MG63 (cell line): Measurements from ENCODE around the gene SLC15A3. TPM values are rescaled to one million over a fixed set of nuclear protein-coding genes. Genes with fewer than 3 reads are reported as not detected.
A peak's percentile ranks its signal among the peaks of the same experiment; 100 is the strongest.

Experiments used
- DNase-seq: peaks from one replicate; pipeline ENCODE4 v3.0.0-alpha.2; 2020
- H3K27me3 ChIP-seq: fragments of 250-450 bp; sonication (Bioruptor Pico); 2 replicates; pipeline ENCODE4 v1.5.1; 2020; ENCODE audit warnings: mild to moderate bottlenecking, moderate library complexity
- H3K36me3 ChIP-seq: fragments of 250-450 bp; sonication (Bioruptor Pico); 2 replicates; pipeline ENCODE4 v1.5.1; 2020; ENCODE audit warnings: mild to moderate bottlenecking, moderate library complexity
- H3K4me3 ChIP-seq: fragments of 250-450 bp; sonication (Bioruptor Pico); 2 replicates; pipeline ENCODE4 v1.5.1; 2020; ENCODE audit warnings: mild to moderate bottlenecking, moderate library complexity
- H3K9me3 ChIP-seq: fragments of 250-450 bp; sonication (Bioruptor Pico); 2 replicates; pipeline ENCODE4 v1.5.1; 2020; ENCODE audit warnings: mild to moderate bottlenecking, moderate library complexity
- total RNA-seq: library from RNA; depleted of rRNA; stranded (reverse); fragments of >200 nt; shearing (Covaris generic); gene quantifications from 2 replicates; pipeline ENCODE4 v1.2.3, GENCODE V29; 2014; ENCODE audit warnings: low replicate concordance; rRNA removed

SLC15A3 gene
- total RNA-seq, 1 experiment from 2014 or later, result not detected

DNA sequence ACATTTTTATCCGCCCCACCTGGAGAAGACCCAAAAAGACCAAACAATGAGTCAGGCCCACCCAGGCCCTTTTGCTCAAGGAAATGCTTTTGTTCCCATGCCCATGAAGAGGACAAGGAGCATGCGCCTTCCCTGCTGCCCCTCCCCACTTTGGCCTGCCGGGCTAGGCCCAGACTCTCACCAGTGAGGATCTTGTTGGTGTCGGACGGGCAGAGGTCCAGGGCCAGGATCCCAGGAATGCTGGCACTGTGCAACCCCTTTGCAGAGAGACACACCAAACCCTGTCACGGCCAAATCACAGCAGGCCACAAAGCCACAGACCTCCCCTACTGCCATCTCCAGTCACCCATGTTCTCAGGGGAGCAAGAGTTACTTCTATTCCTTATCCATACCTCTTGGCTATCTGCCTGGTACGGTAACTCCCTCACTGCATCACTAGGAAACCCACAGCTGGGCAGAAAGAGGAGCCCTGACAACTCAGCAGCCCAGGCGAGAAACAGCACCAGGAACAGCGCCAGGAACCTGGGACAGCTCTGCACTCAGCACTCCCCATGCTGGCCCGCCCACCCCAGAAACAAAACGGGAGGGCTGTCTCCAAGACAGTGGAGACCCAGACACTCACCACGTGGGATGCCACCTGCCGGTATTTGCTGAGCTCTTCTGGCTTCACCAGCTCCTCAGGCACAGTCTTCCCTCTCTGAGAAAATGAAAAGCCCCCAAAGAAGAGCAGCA lies 51.1 kb downstream of the SLC15A3 start:
- H3K4me3 ChIP-seq, result no peak overlapping the region
- peaks cover 90% of the 10 kb centered on the region for H3K36me3 ChIP-seq
- DNase-seq, result no peak

GRCh38 chr11:60899977-60900376 lies 52.0 kb downstream of the SLC15A3 start:
- H3K27me3 ChIP-seq, result no peaks in the 10 kb centered on the region
- peaks cover 96% of the 10 kb centered on the region for H3K36me3 ChIP-seq
- no peak for DNase-seq

More for the DNA sequence above, 51.1 kb downstream of the SLC15A3 start:
- Histone ChIP-seq H3K27me3 (no peaks in the 10 kb centered on the region), H3K9me3 (no peaks in the 10 kb centered on the region)

DNA sequence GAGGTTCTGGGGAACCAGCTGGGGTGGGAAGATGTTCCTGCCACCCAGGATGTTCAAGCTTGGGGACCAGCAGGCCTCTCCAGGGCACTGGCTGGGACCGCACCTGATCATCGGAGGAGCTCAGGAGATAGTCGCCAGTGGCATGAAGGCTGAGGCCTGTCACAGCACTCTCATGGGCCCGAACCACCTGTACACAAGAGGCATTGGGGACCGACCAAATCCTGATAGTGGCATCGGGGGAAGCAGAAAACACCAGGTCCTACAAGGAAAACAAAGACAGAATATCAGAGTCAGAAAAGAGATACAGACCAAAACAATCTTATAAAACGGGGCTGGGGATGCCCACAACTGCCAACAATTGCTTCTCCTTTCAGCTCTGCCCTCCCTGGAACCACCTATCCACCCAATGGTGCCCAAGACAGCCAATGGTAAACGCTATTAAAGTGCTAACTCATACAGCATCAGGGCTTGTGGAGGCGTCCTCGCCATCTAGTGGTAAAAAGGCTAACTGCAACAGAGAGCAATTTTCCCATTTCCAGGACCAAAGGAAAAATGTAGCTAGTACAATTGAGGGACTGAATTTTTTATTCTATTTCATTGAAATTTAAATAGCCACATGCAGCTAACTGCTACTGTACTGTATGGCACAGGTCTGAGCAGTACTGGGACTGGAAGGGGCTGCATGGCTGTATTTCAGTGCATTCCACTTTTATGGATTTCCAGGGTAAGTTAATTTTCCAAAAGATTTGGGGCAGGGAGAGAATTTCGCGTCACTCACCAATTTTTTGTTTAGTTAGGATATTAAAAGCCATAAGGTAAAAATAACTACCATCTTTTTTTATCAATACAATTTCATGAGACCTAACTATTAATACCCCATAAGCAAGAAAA lies 52.7 kb downstream of the SLC15A3 start:
- no peak overlapping the region for H3K4me3 ChIP-seq
- no peaks in the 10 kb centered on the region for H3K9me3 ChIP-seq
- H3K27me3 ChIP-seq, result no peaks in the 10 kb centered on the region
- peak; percentile 18 for DNase-seq
- H3K36me3 ChIP-seq, result peaks cover 97% of the 10 kb centered on the region

More at GRCh38 chr11:60899977-60900376, 52.0 kb downstream of the SLC15A3 start:
- no peak overlapping the region for H3K4me3 ChIP-seq
- H3K9me3 ChIP-seq, result no peaks in the 10 kb centered on the region

- peaks cover 95% of the 10 kb centered on the region for H3K36me3 ChIP-seq
- H3K9me3 ChIP-seq, result no peaks in the 10 kb centered on the region
- no peaks in the 10 kb centered on the region for H3K27me3 ChIP-seq
- H3K4me3 ChIP-seq, result no peak overlapping the region
- no peak for DNase-seq
Measured at GRCh38 chr11:60897496-60897895, 54.5 kb downstream of the SLC15A3 start.

GRCh38 chr11:60895687-60896086 lies 56.3 kb downstream of the SLC15A3 start:
- Histone ChIP-seq H3K4me3 (no peak overlapping the region), H3K9me3 (no peaks in the 10 kb centered on the region), H3K36me3 (peaks cover 93% of the 10 kb centered on the region), H3K27me3 (no peaks in the 10 kb centered on the region)
- DNase-seq, result no peak

- H3K4me3 ChIP-seq, result no peak overlapping the region
- DNase-seq, result no peak
- no peaks in the 10 kb centered on the region for H3K9me3 ChIP-seq
- no peaks in the 10 kb centered on the region for H3K27me3 ChIP-seq
- H3K36me3 ChIP-seq, result peaks cover 49% of the 10 kb centered on the region
Measured at GRCh38 chr11:60891103-60891741, 60.8 kb downstream of the SLC15A3 start.

- no peak overlapping the region for H3K4me3 ChIP-seq
- H3K36me3 ChIP-seq, result peaks cover 44% of the 10 kb centered on the region
- 0 out of 2 replicates have a peak, but pooled peaks cover under 1% of the 10 kb centered on the region for H3K9me3 ChIP-seq
- no peaks in the 10 kb centered on the region for H3K27me3 ChIP-seq
- no peak for DNase-seq
Measured at GRCh38 chr11:60890696-60891095, 61.3 kb downstream of the SLC15A3 start.

DNA sequence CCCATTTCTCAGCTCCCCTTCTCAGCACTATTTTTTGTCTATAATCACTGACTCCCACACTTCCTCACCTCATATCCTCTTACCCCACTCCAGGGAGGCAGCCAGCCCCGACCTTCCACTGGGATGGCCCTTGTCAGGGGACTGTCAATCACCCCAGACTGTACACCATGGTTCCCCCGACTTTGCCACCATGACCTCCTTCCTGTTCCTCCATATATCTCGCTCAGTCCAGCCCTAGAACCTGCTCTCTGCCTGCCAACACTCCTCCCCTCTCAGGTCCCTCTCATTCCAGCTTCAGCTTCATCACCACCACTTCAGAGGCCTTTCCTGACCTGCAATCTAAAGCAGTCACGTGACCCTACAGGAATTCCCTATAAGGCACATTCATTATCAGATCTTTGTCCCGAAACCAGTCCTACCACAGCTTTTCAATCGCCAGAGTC lies 62.1 kb downstream of the SLC15A3 start:
- Histone ChIP-seq H3K4me3 (no peak overlapping the region), H3K36me3 (peaks cover 36% of the 10 kb centered on the region), H3K27me3 (no peaks in the 10 kb centered on the region), H3K9me3 (0 out of 2 replicates have a peak, but pooled peaks cover 2% of the 10 kb centered on the region)
- no peak for DNase-seq

GRCh38 chr11:60887556-60887955 lies 64.4 kb downstream of the SLC15A3 start:
- peaks cover 15% of the 10 kb centered on the region for H3K36me3 ChIP-seq
- DNase-seq, result peak; percentile 26
- H3K4me3 ChIP-seq, result no peak overlapping the region
- no peaks in the 10 kb centered on the region for H3K27me3 ChIP-seq
- 0 out of 2 replicates have a peak, but pooled peaks cover 2% of the 10 kb centered on the region for H3K9me3 ChIP-seq

Other genes starting within 250 kb of the SLC15A3 start
- not detected in 2 replicates for gene MS4A18, start 227.5 kb downstream of the SLC15A3 start, total RNA-seq
- not detected in 2 replicates for gene MS4A15, start 195.3 kb downstream of the SLC15A3 start, total RNA-seq
- not detected in 2 replicates for gene MS4A10, start 166.8 kb downstream of the SLC15A3 start, total RNA-seq
- 9.7 and 11.4 TPM in 2 replicates for gene CCDC86, start 110.1 kb downstream of the SLC15A3 start, total RNA-seq
- gene PTGDR2, start 96.2 kb downstream of the SLC15A3 start, total RNA-seq, result not detected in 2 replicates
- not detected in 2 replicates for gene ZP1, start 84.6 kb downstream of the SLC15A3 start, total RNA-seq
- 94.4 and 98.0 TPM in 2 replicates for gene PRPF19, start 45.6 kb downstream of the SLC15A3 start, total RNA-seq
- 16.6 and 17.6 TPM in 2 replicates for gene TMEM109, start 38.0 kb downstream of the SLC15A3 start, total RNA-seq
- 4.8 and 16.3 TPM in 2 replicates for gene TMEM132A, start 27.7 kb downstream of the SLC15A3 start, total RNA-seq
- not detected in 2 replicates for gene CD6, start 19.5 kb upstream of the SLC15A3 start, total RNA-seq
- gene CD5, start 150.3 kb upstream of the SLC15A3 start, total RNA-seq, result not detected in 2 replicates
- gene VPS37C, start 209.2 kb upstream of the SLC15A3 start, total RNA-seq, result 11.3 and 22.9 TPM in 2 replicates